GM19372 (cell line): ENCODE results near the gene C17orf50.

Experiments
- ATAC-seq: cut with Tn5 transposase; IDR thresholded peaks from one replicate; pipeline ENCODE4 v1.9.1; 2021; ENCODE audit warnings: mild to moderate bottlenecking, low read depth, moderate library complexity; ENCODE audit not compliant: unreplicated experiment

The C17orf50 gene

DNA sequence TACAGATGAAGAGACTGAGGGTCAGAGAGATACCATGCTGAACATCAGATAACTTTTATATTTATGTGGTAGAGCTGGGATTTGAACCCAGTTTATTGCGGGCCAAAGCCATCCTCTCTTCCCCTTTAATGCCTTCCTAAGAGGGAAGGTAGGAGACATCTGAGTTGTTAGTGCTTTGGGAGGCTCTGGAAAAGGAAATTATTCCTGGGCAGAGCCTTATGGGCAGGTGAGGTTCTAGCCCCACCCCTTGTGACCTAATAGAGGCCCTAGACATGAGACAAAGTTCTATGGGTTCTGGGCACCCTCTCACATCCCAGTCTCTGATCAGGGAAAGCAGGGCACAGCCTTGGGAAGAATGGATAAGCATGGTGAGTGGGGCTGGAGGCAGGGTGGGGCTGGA is at the start of gene C17orf50:
Gene C17orf50, plus strand, starts transcription at position 301 of the 400 bp plus-strand sequence. Its CDS starts 55 bp downstream, at position 356.
- ATAC-seq: no peak

DNA sequence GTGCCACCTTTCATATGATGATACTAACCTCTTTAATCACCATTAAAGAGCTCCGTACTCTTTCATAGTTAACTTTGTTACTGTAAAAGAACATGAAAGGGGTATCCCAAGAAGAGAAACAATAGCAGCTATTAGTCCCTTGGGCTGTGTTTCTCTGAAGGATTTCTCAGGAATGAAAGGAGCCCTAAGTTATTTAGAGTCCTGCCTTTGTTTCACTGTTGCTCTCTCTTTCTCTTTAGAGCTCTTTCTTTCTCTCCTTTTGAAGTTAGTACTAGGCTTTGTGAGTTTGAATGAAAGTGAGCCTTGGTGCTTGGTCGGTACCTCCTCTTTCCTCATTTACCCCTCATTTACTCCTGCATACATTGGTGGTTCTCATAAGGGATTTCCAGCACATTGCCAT is 49.7 kb upstream of the C17orf50 start:
- no peak for ATAC-seq

DNA sequence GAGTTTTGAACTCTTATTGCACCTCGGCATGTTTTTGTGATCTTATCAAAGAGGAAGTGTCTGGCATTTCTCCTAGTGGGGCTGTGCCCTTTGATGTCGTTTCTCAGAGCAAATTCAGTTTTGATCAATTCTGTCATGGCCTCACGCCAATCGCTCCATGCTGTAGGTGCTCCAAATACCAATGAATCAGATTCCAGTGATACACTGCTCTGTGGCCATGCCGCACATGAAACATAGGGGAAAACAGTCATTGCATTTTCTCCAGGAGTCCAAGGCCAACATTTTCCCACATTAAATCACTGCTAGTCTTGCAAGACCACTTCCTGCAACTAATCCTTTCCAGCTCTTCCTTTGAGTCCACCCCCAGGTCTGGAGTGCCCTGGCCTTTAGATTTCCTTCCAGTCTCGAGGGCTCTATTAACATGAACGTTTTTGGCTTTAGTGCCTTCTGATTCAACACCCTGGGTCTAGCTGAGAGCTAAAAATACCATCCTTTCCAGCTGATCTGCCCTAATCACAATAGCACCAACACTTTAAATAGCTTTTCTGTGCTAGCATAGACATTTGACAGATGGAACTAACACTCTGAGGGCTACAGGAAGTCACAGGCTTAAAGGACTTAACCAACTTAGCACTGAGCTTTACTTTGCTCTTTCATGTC is 47.5 kb upstream of the C17orf50 start:
- ATAC-seq: no peak

DNA sequence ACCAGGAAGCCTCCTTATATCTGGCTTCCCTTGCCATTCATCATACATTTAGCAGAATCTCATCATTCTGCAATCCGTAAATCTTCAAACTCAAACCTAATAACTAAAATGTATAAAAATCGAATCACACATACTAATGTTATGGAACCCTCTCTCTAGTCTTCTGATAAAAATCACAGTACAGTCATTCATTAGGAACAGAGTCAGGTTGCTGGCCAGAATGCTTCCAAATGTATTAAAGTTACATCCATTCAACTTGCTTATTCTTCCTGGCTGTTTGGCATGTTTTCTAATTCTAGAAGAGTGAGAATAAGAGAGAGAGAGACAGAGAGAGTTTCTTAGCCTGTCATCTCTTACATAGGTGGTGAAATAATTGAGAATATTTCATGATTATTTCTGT is 45.7 kb upstream of the C17orf50 start:
- ATAC-seq: no peak

DNA sequence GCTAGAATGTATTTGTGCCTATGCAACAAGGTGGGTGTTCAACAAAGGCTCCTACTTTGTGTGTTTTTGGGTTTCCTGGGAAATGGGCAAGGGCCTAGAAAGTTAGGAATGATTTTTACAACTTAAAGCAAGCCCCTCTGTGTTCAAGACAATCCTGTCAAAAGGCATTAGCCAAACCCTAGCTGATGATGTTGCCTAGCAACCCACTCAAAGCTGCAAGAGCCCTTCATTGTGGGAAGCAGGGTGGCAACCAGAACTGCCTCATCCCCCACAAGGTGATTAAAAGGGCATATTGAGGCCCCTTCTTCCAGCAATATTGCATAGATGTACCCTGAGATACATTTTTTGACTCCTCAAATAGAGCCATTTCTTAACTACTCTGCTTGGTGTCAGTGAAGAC is 45.3 kb upstream of the C17orf50 start:
- no peak for ATAC-seq

DNA sequence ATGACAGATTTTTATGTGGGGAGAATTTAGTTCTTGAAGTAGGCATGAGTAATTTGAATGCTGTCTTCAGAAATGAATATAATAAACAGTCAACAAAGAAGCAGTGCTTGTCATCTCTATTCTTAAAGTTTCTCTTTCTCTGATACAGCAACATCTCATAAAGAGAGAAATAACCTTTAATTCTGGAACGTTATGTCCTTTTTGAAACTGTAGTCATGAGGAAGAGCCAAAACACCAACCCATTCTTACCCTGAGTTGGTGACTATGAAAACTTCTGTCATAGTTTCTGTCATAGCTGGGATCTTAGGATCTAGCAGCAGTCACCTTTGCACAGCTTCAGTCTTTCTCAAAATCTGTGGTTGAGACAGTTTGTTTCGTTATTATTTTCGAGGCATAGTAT is 44.5 kb upstream of the C17orf50 start:
- ATAC-seq: no peak

DNA sequence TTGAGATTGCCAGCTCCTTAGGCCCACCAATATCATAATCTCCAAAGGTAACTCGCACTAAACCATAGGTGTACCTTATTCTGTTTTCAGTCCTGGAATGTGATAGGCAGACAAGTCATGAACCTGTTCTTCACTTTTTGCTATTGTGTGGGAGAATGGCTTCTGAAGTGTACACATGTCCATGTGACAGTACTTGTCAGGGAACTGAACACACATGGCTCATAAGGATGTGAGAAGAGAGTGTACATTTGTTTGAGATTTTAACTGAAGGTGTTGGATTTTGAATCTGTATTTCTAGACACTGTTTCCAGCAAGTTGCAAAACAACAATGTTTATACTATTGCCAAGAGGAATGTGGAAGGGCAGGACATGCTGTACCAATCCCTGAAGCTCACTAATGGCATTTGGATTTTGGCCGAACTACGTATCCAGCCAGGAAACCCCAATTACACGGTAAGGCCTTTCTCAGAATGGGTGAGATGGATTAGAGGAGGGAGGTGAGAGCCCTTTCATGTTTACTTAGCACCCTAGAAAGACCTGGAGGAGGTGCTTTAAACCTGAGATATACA is 43.7 kb upstream of the C17orf50 start:
- no peak for ATAC-seq

DNA sequence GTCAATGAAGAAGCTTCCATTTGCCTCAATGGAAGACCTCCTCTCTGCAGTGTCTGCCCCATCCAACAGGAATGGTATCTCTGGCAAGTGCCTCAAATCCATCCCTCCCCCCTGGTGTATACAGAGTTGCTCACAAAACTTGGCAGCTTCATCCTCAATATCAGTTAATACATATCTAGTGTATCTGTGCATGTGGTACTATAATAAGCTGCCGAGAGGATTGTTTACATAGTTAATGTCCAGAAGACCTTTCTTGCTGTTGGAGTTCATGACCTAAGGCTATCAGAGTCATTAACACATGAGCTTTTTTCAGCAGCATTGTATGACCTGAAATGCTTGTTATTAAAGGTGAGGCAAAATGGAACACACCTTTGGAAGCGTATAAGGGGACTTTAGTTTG is 43.2 kb upstream of the C17orf50 start:
- no peak for ATAC-seq

DNA sequence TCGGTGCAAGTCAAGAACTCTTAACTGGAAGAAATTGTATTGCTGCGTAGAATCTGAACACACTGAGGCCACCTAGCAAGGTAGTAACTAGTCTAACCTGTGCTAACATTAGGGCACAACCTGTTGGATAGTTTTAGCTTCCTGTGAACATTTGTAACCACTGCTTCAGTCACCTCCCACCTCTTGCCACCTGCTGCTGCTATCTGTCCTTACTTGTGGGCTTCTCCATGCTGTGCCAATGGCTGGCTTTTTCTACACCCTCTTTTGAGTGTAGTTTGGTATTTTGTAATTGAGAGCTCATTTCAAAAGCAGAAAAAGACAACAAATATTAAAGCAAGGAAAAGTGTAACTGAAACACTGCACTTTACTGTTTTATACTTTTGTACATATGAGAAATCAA is 37.0 kb upstream of the C17orf50 start:
- no peak for ATAC-seq

DNA sequence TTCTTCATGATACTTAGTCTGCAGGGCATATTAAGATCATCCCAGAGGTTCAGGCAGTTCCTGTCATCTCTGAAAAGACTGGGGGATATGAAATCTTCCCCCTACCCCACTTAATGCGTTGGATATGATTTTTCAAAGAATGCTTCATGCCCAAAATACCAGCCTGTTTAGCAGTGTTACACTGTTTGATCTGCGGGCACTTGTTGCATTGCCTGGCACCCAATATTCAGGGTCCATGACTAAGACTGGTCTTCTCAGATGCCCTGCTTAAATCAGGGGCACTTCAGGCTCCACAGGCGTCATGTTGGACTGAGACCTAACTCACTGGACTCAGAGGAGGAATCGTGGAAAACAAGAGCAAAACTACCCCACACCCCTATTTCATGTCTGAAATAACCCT is 35.6 kb upstream of the C17orf50 start:
- ATAC-seq: no peak

DNA sequence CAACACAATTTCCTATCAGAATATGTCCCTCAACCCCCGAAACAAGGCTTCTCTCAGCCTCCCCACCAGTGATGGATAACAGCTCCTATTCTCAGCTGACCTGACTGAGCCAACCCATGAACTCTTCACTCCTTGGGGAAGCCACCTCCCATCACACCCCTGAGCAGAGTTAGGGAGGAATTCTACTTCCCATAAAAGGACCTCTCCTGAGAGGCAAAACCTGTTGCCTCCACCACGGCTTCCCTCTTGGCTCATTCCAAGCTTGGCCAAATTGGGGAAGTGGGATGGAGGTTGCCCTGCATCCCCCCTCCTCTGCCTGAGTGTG is 34.9 kb upstream of the C17orf50 start:
- ATAC-seq: no peak

DNA sequence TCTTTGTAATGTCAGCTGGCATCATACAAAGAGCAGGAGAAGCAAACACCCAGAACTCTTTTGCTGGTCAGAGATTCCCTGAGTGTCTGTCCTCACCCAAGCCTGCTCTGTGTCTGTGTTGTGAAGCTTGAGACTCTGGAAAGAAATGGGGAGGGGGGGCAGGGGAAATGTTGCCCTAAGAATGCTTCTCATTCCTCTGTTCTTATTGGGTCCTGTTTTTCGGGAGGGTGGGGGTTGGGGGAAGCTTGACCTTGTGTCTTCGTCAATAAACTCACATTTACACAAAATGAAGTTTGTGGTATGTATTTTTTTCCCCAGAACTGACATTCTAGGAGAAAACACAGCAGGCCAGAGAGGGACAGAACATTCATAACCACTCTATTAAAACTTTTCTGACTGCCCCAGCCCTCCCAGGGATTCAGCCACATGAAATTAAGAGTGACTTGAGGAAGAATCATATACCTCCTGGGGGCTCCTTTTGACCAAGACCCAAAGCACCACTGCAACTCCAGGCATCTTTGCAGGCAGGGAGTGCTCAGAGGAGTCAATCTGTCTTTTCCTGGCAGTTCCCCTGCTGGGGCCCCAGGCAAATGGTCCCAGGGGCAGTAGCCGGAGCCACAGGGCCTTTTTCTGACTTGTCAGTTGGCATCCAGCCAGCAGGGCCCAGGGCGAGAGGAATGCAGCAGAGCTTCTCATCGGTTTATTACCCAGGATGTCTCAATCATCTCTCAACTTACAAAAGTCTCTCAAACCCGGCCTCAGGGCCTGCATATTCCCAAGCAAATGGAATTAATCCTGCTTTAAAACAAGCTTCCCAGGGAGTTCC is 34.3 kb upstream of the C17orf50 start:
- ATAC-seq: no peak

DNA sequence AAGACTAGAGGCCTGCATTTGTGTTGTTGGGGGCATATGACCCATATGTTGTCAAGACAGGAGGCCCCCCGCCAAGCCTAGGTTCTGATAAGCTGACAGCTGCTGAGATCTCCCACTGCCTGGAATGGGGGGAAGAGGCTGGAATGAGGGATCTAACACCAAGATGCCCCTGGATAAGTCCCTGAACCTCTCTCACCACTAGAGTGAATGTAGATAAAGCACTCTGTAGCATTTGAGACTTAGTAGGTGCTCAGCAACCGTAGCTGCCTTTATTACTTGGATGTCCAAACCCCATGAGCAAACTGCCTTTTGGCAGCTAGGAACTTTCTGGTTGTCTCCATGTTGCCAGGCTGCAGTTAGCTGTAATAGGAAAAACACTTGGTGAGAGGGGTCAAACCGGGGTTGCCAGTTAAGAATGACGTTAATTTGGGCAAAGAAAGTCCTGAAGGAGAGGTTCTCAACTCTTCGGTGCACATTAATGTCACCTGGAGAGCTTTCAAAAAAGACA is 33.7 kb upstream of the C17orf50 start:
- no peak for ATAC-seq

DNA sequence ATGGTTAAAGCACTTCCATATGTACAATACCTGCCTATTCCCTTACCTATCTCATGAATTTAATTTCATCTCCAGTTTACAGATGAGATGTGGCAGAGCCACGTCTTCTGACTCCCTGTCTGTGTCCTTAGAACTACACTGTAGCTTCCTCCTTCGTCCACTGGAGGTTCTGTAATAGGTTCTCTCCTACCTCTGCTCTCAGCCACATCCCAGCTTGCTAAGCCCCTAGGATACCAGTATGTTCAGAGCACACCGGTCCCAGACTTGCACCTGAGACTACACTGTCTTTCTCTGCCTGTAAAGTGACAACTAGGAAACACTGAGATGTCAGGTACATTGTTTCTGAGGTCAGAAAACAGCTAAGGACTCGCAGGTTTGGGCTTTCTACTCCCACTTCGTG is 33.1 kb upstream of the C17orf50 start:
- ATAC-seq: no peak

DNA sequence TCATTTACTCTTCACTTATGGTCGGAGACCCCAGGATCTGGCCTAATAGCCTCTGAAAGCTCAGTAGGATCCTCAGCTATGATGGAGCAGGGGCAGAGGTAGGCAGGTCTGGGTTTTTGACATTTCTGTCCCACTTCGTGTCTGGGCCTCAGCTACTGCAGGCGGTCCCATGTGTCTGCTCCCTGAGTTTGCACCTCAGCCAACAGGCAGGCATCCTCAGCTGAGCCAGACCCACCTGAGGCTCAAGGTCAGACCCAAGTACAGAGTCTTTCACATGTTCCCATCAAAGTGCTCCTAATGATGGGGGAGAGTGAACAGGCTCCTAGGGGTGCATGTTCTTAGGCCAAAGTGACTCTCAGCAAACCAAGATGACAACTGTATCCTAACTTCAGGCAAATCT is 32.1 kb upstream of the C17orf50 start:
- ATAC-seq: no peak

DNA sequence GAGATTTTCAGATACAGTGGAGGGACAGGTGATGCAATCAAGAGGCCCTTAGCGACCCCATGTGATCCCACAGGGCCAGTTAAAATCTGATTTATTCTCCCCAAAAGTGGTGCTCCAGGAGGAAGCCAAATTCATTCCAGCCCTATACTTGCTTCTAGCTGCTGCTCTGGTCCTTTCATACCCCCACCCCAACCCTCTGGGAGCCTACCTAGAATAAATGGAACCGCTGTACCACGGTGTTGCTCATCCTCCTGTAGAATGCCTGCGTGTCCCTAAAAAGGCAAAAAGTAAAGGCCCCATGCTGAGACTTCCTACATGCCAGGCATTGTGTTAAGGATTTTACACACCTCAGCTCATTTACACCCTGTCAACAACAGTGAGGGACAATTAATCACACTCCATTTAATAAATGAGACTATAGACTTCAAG is 31.3 kb upstream of the C17orf50 start:
- no peak for ATAC-seq

DNA sequence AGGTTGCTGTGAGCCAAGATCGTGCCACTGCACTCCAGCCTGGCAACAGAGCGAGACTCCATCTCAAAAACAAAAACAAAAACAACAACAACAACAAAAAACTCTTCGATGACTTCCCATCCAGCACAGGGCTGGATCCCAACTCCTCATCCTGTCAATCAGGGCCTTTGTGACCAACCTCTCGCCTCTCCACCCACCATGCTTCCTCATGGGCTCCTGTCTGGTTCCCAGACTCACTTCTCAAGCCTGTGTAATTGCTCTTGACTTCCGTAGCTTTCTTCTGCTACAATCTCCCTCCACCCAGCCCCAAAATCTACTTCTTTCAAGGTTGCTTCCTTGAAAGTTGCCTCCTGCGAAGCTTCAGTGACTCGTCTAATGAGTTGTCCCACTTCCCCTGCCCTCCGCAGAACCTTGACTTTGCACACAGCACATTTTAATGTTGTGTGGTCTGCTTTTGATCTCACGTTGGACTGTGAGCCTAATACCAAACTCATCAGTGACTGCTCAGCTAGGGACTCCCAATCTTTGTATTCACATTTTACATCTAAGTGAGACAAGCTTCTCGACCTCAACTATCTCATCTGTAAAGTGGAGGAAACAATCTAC is 30.2 kb upstream of the C17orf50 start:
- no peak for ATAC-seq

DNA sequence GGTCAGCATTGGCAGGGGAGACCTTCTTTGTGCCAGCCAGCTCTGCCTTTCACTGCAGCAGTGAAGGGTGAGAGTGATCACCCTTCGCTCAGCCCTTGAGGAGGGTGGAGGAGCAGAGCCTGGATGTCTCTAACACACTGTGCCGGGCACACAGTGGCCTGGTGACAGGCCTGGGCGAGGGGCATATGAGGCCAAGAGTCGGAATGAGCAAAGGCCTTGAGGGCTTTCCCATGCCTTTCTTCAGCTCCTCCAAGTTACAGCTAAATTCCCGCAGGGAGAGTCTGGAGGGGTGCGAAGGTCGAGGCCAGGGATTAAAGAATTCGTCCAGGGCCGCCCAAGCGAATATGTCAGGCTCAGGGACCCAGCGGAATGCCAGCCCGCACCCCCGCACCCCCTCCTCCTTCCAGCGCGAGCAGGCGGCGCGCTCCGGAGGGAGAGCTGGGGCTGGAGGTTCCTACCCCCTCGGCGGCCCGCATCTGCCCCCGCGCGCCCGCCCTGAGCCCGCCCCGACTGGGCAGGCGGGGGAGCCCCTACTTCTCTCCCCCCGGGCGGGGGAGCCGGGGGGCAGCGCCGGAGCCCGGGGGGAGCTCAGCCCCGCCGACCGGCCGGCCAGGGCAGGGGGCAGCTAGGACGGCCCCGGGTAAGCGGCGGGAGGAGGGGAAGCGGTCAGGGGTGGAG is 29.3 kb upstream of the C17orf50 start, which contains the start of gene RASL10B:
Gene RASL10B, plus strand, starts transcription at position 401 of the 678 bp plus-strand sequence. CDS start 3,546 bp downstream, outside the sequence.
- ATAC-seq: no peak

DNA sequence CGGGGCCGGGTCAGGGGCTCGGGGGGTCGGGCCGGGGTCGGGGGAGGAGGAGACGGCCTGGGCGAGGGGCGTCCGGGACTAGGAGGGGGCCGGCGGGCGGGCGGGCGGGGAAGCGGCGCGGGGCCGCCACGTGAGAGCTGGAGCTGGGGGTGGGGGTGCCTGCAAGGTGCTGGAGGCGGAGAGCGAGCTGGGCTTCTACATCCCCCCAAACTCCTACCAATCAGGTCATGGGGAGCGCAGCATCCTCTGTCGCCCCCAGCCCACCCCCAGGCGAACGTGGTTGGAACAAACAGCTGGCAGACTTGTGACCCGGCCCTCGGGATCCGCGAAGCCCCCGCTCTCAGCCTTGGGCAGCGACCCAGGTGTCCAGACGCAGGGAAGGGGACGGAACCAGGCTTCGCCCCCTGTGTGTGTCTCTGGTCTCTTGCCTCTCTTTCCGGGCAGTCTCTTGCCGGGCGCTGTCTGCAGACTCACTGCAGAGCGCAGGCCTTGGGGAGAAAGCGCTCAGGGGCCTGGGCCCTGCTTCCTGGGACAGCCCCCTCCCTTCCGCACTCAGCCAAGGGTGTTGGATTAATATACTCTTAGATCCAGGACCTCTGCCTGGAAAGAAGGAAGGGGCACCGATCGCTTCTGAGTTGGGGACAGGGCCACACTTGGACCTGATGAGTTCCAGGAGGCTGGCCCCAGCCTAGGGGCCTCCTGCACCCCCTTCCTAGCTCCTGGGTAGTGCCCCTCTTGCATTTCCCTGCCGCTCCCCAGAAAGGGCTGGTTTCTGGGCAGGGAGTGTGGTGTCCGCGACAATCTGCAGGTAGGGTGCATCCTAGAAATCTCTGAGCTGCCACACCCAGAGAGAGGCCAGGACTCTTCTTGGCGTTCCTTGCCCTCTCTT is 28.5 kb upstream of the C17orf50 start:
- ATAC-seq: no peak

DNA sequence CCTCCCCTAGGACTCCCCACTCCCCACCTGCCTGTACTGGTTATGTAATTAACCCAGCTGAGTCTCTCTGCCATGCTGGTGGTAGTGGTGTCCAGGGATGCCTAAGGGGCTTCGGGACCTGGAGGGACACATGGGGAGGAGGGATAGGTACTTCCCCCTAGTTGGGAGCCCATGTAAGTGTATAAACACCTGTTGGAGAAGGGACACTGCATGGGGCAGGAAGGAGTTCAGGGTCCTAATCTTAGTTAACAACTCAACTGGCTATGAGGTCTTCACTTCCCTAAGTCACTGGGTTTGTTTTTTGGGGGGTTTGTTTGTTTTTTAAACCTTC is 27.9 kb upstream of the C17orf50 start:
- ATAC-seq: no peak
